Mesendoderm (in vitro differentiated cells): Measurements from ENCODE around the gene PARD3.
A peak's percentile ranks its signal among the peaks of the same experiment; 100 is the strongest.

Experiments
- DNase-seq: peaks from one replicate; pipeline ENCODE4 v3.0.0; 2013
- H2AK5ac ChIP-seq: 2 replicates; pipeline ENCODE4 v1.6.1; 2013; ENCODE audit warnings: low read length, inconsistent platforms
- H2BK120ac ChIP-seq: 2 replicates; pipeline ENCODE4 v1.6.1; 2013; ENCODE audit warnings: low read depth, mild to moderate bottlenecking, low read length, moderate library complexity, mixed read lengths
- H2BK15ac ChIP-seq: replicated peaks from 2 replicates; pipeline ENCODE4 v1.6.1; 2013; ENCODE audit warnings: low read depth, mild to moderate bottlenecking, moderate library complexity
- H2BK5ac ChIP-seq: 2 replicates; pipeline ENCODE4 v1.6.1; 2013; ENCODE audit warnings: low read length, inconsistent platforms
- H3K18ac ChIP-seq: 2 replicates; pipeline ENCODE4 v1.6.1; 2013; ENCODE audit warnings: mild to moderate bottlenecking, low read length, mixed read lengths
- H3K23ac ChIP-seq: one replicate; pipeline ENCODE4 v1.6.1; 2013; ENCODE audit warnings: low read length
- H3K27ac ChIP-seq: 2 replicates; pipeline ENCODE4 v1.5.1; 2013; ENCODE audit warnings: low read depth, mild to moderate bottlenecking, inconsistent platforms, low read length, moderate library complexity
- H3K27me3 ChIP-seq: 2 replicates; pipeline ENCODE4 v1.6.1; 2013; ENCODE audit warnings: low read length, control low read depth, mild to moderate bottlenecking, inconsistent platforms; ENCODE audit not compliant: insufficient read depth, poor library complexity
- H3K36me3 ChIP-seq: 2 replicates; pipeline ENCODE4 v1.6.1; 2013; ENCODE audit warnings: low read length, inconsistent platforms; ENCODE audit not compliant: control insufficient read depth, insufficient read depth
- H3K4ac ChIP-seq: one replicate; pipeline ENCODE4 v1.6.1; 2013; ENCODE audit warnings: low read depth, mild to moderate bottlenecking, low read length, moderate library complexity
- H3K4me1 ChIP-seq: 2 replicates; pipeline ENCODE4 v1.6.1; 2013; ENCODE audit warnings: low read depth, low read length, inconsistent platforms; ENCODE audit not compliant: control insufficient read depth
- H3K4me2 ChIP-seq: 2 replicates; pipeline ENCODE4 v1.6.1; 2013; ENCODE audit warnings: low read length
- H3K4me3 ChIP-seq: 2 replicates; pipeline ENCODE4 v1.5.1; 2013; ENCODE audit warnings: mild to moderate bottlenecking, low read length
- H3K56ac ChIP-seq: one replicate; pipeline ENCODE4 v1.6.1; 2013; ENCODE audit warnings: low read length
- H3K79me1 ChIP-seq: 2 replicates; pipeline ENCODE4 v1.6.1; 2013; ENCODE audit warnings: low read length, inconsistent platforms
- H3K79me2 ChIP-seq: 2 replicates; pipeline ENCODE4 v1.6.1; 2013; ENCODE audit warnings: mild to moderate bottlenecking, low read length; ENCODE audit not compliant: control insufficient read depth, insufficient read depth
- H3K9ac ChIP-seq: 2 replicates; pipeline ENCODE4 v1.6.1; 2013; ENCODE audit warnings: low read length, inconsistent platforms
- H4K5ac ChIP-seq: one replicate; pipeline ENCODE4 v1.6.1; 2013; ENCODE audit warnings: low read length
- H4K8ac ChIP-seq: one replicate; pipeline ENCODE4 v1.6.1; 2013; ENCODE audit warnings: low read depth, mild to moderate bottlenecking, control low read depth, low read length, moderate library complexity
- WGBS: extraction: QIAGEN DNeasy Blood & Tissue Kit; methylation state at CpG from one replicate; pipeline ENCODE4 v1.1.7; 2013; ENCODE audit warnings: low lambda C conversion rate, missing lambda C conversion rate; ENCODE audit not compliant: insufficient coverage; ENCODE audit errors: extremely low coverage; 5-methylcytosine and 5-hydroxymethylcytosine counted together

Gene PARD3

GRCh38 chr10:34088208-34088794 is 726.8 kb downstream of the PARD3 start:
- Histone ChIP-seq H4K5ac (no peak overlapping the region), H2BK15ac (no peak overlapping the region), H3K4me1 (no peaks in the 10 kb centered on the region), H3K79me2 (no peaks in the 10 kb centered on the region), H2BK120ac (no peak overlapping the region), H2BK5ac (no peak overlapping the region), H3K4ac (no peak overlapping the region), H3K9ac (no peak overlapping the region), H3K4me2 (no peak overlapping the region), H3K27ac (no peak overlapping the region), H4K8ac (no peak overlapping the region), H3K27me3 (no peaks in the 10 kb centered on the region), H3K18ac (no peak overlapping the region), H3K23ac (no peak overlapping the region), H3K36me3 (no peaks in the 10 kb centered on the region), H2AK5ac (no peak overlapping the region), H3K56ac (no peak overlapping the region), H3K79me1 (no peaks in the 10 kb centered on the region), H3K4me3 (no peak overlapping the region)
- no CpG with 5 or more reads among the region's 9 CpGs for WGBS
- DNase-seq: no peak

GRCh38 chr10:34087095-34087418 is 728.0 kb downstream of the PARD3 start:
- Histone ChIP-seq H3K9ac (no peak overlapping the region), H2BK15ac (no peak overlapping the region), H2AK5ac (no peak overlapping the region), H3K36me3 (no peaks in the 10 kb centered on the region), H3K27ac (no peak overlapping the region), H2BK120ac (no peak overlapping the region), H3K4me3 (no peak overlapping the region), H2BK5ac (no peak overlapping the region), H3K56ac (no peak overlapping the region), H3K79me2 (no peaks in the 10 kb centered on the region), H4K5ac (no peak overlapping the region), H3K4me2 (no peak overlapping the region), H3K4ac (no peak overlapping the region), H3K4me1 (no peaks in the 10 kb centered on the region), H4K8ac (no peak overlapping the region), H3K18ac (no peak overlapping the region), H3K79me1 (no peaks in the 10 kb centered on the region), H3K27me3 (no peaks in the 10 kb centered on the region), H3K23ac (no peak overlapping the region)
- no CpG with 5 or more reads among the region's 3 CpGs for WGBS
- DNase-seq: no peak

GRCh38 chr10:34083567-34083966 is 731.5 kb downstream of the PARD3 start:
- H3K79me2 ChIP-seq: no peaks in the 10 kb centered on the region
- no peak overlapping the region for H3K23ac ChIP-seq
- no peaks in the 10 kb centered on the region for H3K27me3 ChIP-seq
- H4K5ac ChIP-seq: no peak overlapping the region
- H3K27ac ChIP-seq: no peak overlapping the region
- no peak overlapping the region for H3K56ac ChIP-seq
- no CpG with 5 or more reads among the region's 2 CpGs for WGBS
- no peak overlapping the region for H3K9ac ChIP-seq
- H3K18ac ChIP-seq: no peak overlapping the region
- no peaks in the 10 kb centered on the region for H3K4me1 ChIP-seq
- H3K36me3 ChIP-seq: no peaks in the 10 kb centered on the region
- H3K4me3 ChIP-seq: no peak overlapping the region
- DNase-seq: no peak
- no peak overlapping the region for H3K4me2 ChIP-seq
- H3K79me1 ChIP-seq: no peaks in the 10 kb centered on the region
- H2BK120ac ChIP-seq: no peak overlapping the region
- H3K4ac ChIP-seq: no peak overlapping the region
- H2AK5ac ChIP-seq: no peak overlapping the region
- H2BK5ac ChIP-seq: no peak overlapping the region
- no peak overlapping the region for H4K8ac ChIP-seq
- no peak overlapping the region for H2BK15ac ChIP-seq

- H3K4ac ChIP-seq: no peak overlapping the region
- no peaks in the 10 kb centered on the region for H3K79me1 ChIP-seq
- H3K36me3 ChIP-seq: no peaks in the 10 kb centered on the region
- no peak overlapping the region for H3K4me2 ChIP-seq
- no peaks in the 10 kb centered on the region for H3K27me3 ChIP-seq
- no peak overlapping the region for H4K5ac ChIP-seq
- no peak overlapping the region for H2AK5ac ChIP-seq
- H3K18ac ChIP-seq: no peak overlapping the region
- no peak overlapping the region for H2BK15ac ChIP-seq
- no peak overlapping the region for H2BK5ac ChIP-seq
- no peak overlapping the region for H2BK120ac ChIP-seq
- H3K56ac ChIP-seq: no peak overlapping the region
- H3K27ac ChIP-seq: no peak overlapping the region
- no peak overlapping the region for H3K23ac ChIP-seq
- no CpG with 5 or more reads among the region's 11 CpGs for WGBS
- H3K79me2 ChIP-seq: no peaks in the 10 kb centered on the region
- no peak overlapping the region for H3K9ac ChIP-seq
- H4K8ac ChIP-seq: no peak overlapping the region
- no peak overlapping the region for H3K4me3 ChIP-seq
- H3K4me1 ChIP-seq: no peaks in the 10 kb centered on the region
- peak; percentile 38 for DNase-seq
Observed at GRCh38 chr10:34081948-34082347, 733.1 kb downstream of the PARD3 start.

- no CpG with 5 or more reads among the region's 6 CpGs for WGBS
- H3K4me2 ChIP-seq: no peak overlapping the region
- no peak overlapping the region for H3K4me3 ChIP-seq
- H2BK120ac ChIP-seq: no peak overlapping the region
- no peak overlapping the region for H3K9ac ChIP-seq
- H3K23ac ChIP-seq: no peak overlapping the region
- H3K79me2 ChIP-seq: no peaks in the 10 kb centered on the region
- no peak overlapping the region for H4K5ac ChIP-seq
- H3K27ac ChIP-seq: no peak overlapping the region
- no peaks in the 10 kb centered on the region for H3K4me1 ChIP-seq
- no peak overlapping the region for H3K18ac ChIP-seq
- DNase-seq: no peak
- no peak overlapping the region for H3K4ac ChIP-seq
- H2BK5ac ChIP-seq: no peak overlapping the region
- H4K8ac ChIP-seq: no peak overlapping the region
- H2BK15ac ChIP-seq: no peak overlapping the region
- H3K56ac ChIP-seq: no peak overlapping the region
- no peaks in the 10 kb centered on the region for H3K79me1 ChIP-seq
- H2AK5ac ChIP-seq: no peak overlapping the region
- H3K27me3 ChIP-seq: no peaks in the 10 kb centered on the region
- H3K36me3 ChIP-seq: no peaks in the 10 kb centered on the region
Observed at GRCh38 chr10:34081347-34081743, 733.8 kb downstream of the PARD3 start.
